K562 (cell line): Measurements from ENCODE around the gene IL7R. TPM values are rescaled to one million over a fixed set of nuclear protein-coding genes. Genes with fewer than 3 reads are reported as not detected.

ENCODE experiments used
- ATAC-seq: fragments of 200-7000 bp; cut with Tn5 transposase; 3 replicates; pipeline ENCODE4 v1.9.1; 2020; ENCODE audit warnings: moderate library complexity
- BruUV-seq: library from RNA; stranded (reverse); fragments of 400-500 nt; replicated peaks from 2 replicates; lab custom pipeline; 2021; lab: Mats Ljungman, UMichigan
- CTCF ChIA-PET: fragments of 300-600 bp; formaldehyde crosslinking; extraction: SDS; loops from one replicate; lab custom pipeline; 2021; ENCODE audit warnings: low intra/inter-chr PET ratio; lab: Yijun Ruan, JAX
- POLR2A ChIA-PET: fragments of 300-600, 350-650 bp; sonication (Branson Sonifier 250); formaldehyde crosslinking; extraction: SDS; loops from one replicate; lab custom pipeline; 2021; ENCODE audit warnings: antibody characterized with exemption, inconsistent platforms; lab: Yijun Ruan, JAX
- DNase-seq, 4 experiments: peaks; one replicate each; pipeline versions ENCODE4 v3.0.0 to v3.0.0-alpha.2; 2011 to 2018; ENCODE audit warnings: low spot score in 3 of 4, mixed read lengths in 3 of 4; ENCODE audit errors: extremely low read depth in 1 of 4
- FAIRE-seq: peaks from 2 replicates; lab custom pipeline; 2011; peaks lifted over from hg19 to GRCh38; lab: Jason Lieb, UNC
- H2AFZ ChIP-seq: 2 replicates; pipeline ENCODE4 v1.6.0; 2011; ENCODE audit warnings: low read depth, low read length, control low read depth, inconsistent platforms
- H3K27ac ChIP-seq: fragments of 200-600 bp; 3 replicates; pipeline ENCODE4 v1.8.0; 2011; ENCODE audit warnings: low read depth, mild to moderate bottlenecking, control low read depth, inconsistent platforms, low read length, moderate library complexity, mixed read lengths; ENCODE audit errors: extremely low read depth
- H3K27me3 ChIP-seq, 2 experiments: fragments of 300-600 bp in 1 of 2; 2 replicates in 1 of 2; 3 replicates in 1 of 2; pipeline versions ENCODE4 v1.6.0 to v1.8.0; 2011; ENCODE audit warnings: inconsistent platforms in 2 of 2, low read length in 2 of 2, mild to moderate bottlenecking in 1 of 2, mixed read lengths in 1 of 2, moderate library complexity in 1 of 2; ENCODE audit not compliant: control insufficient read depth in 2 of 2, insufficient read depth in 2 of 2
- H3K36me3 ChIP-seq: fragments of 300-600 bp; 3 replicates; pipeline ENCODE4 v1.8.0; 2011; ENCODE audit warnings: mild to moderate bottlenecking, low read length, inconsistent platforms; ENCODE audit not compliant: control insufficient read depth, insufficient read depth
- H3K4me1 ChIP-seq, 2 experiments: fragments of 200-600 bp in 1 of 2; replicated peaks in 1 of 2; 2 replicates in 1 of 2; 3 replicates in 1 of 2; pipeline versions ENCODE4 v1.5.1 to v1.8.0; 2011; ENCODE audit warnings: inconsistent platforms in 2 of 2, low read length in 2 of 2, mild to moderate bottlenecking in 1 of 2, mixed read lengths in 1 of 2, moderate library complexity in 1 of 2; ENCODE audit not compliant: control insufficient read depth in 2 of 2, insufficient read depth in 2 of 2
- H3K4me2 ChIP-seq: 2 replicates; pipeline ENCODE4 v1.6.1; 2011; ENCODE audit warnings: low read length, control low read depth, inconsistent platforms, mixed read lengths; ENCODE audit not compliant: insufficient read depth
- H3K4me3 ChIP-seq: fragments of 200-600 bp; sonication (generic), shearing (Covaris generic); 2 replicates; pipeline ENCODE4 v1.5.1; 2016; ENCODE audit warnings: control low read depth, inconsistent platforms
- H3K79me2 ChIP-seq: fragments of 200-600 bp; 3 replicates; pipeline ENCODE4 v1.8.0; 2011; ENCODE audit warnings: low read length, inconsistent platforms; ENCODE audit not compliant: control insufficient read depth, insufficient read depth
- H3K9ac ChIP-seq, 2 experiments: 2 replicates each; pipeline versions ENCODE4 v1.6.0 to v1.6.1; 2011; ENCODE audit warnings: low read depth in 2 of 2, low read length in 2 of 2, control low read depth in 1 of 2, inconsistent platforms in 1 of 2, mild to moderate bottlenecking in 1 of 2, mixed read lengths in 1 of 2; ENCODE audit not compliant: insufficient read depth in 1 of 2
- H3K9me1 ChIP-seq: one replicate; pipeline ENCODE4 v1.6.0; 2011; ENCODE audit warnings: inconsistent platforms, mild to moderate bottlenecking, low read length, moderate library complexity; ENCODE audit not compliant: control insufficient read depth, insufficient read depth
- H3K9me3 ChIP-seq: replicated peaks from 2 replicates; pipeline ENCODE4 v1.5.1; 2011; ENCODE audit warnings: low read depth, low read length, inconsistent platforms; ENCODE audit not compliant: control insufficient read depth, insufficient read depth
- H4K20me1 ChIP-seq: replicated peaks from 2 replicates; pipeline ENCODE4 v1.6.1; 2011; ENCODE audit warnings: low read length, inconsistent platforms, mixed read lengths; ENCODE audit not compliant: control insufficient read depth, insufficient read depth
- BRCA1 ChIP-seq, 2 experiments: fragments of 450-650 bp in 1 of 2; sonication (generic) in 1 of 2; formaldehyde crosslinking in 1 of 2; IDR thresholded peaks; 2 replicates each; pipeline versions ENCODE4 v1.5.0 to v1.6.1; 2017 to 2020; ENCODE audit warnings: mild to moderate bottlenecking in 1 of 2, missing genetic modification reagents in 1 of 2
- DACH1 ChIP-seq: fragments of 450-650 bp; IDR thresholded peaks from 2 replicates; pipeline ENCODE4 v1.6.1; 2018; ENCODE audit not compliant: partially characterized antibody
- RAD21 ChIP-seq, 2 experiments: fragments of 250-450 bp in 1 of 2; fragments of 450-650 bp in 1 of 2; sonication (Bioruptor Pico) in 1 of 2; formaldehyde crosslinking in 1 of 2; IDR thresholded peaks in 1 of 2; conservative IDR thresholded peaks in 1 of 2; 2 replicates each; pipeline versions ENCODE4 v1.4.0 to v1.8.0; 2020 to 2022; ENCODE audit warnings: mild to moderate bottlenecking in 2 of 2, moderate library complexity in 1 of 2
- ZNF184 ChIP-seq: sonication (generic); formaldehyde crosslinking; IDR thresholded peaks from 2 replicates; pipeline ENCODE4 v1.5.0; 2020; ENCODE audit warnings: missing genetic modification reagents
- ZNF766 ChIP-seq: fragments of 200-800 bp; sonication (Bioruptor generic); conservative IDR thresholded peaks from 2 replicates; pipeline ENCODE4 v1.6.1; 2016; ENCODE audit warnings: missing genetic modification characterization, missing compliant biosample characterization
- WGBS: fragments of 100-300 bp; shearing (Covaris generic); methylation state at CpG from one replicate; pipeline ENCODE4 v1.1.6; 2016; ENCODE audit warnings: low coverage, mixed read lengths; ENCODE audit not compliant: insufficient coverage; ENCODE audit errors: missing lambda C conversion rate; 5-methylcytosine and 5-hydroxymethylcytosine counted together
- in situ Hi-C: fragments of 300-500 bp; cut with MboI; formaldehyde crosslinking; loops from 4 replicates; pipeline ENCODE4 v1.15.0; 2018; ENCODE audit warnings: inconsistent platforms, mixed read lengths
- intact Hi-C: fragments of 100-400 bp; cut with micrococcal nuclease; formaldehyde crosslinking; loops from 2 replicates; pipeline ENCODE4 v1.14.2; 2022
- polyA plus RNA-seq, 8 experiments: library from polyadenylated mRNA; depleted of rRNA in 4 of 8; stranded (reverse) in 5 of 8; unstranded in 3 of 8; fragments of >200 nt; fragmentation: Nextera tagmentation in 2 of 8; fragmentation: Illumina TruSeq in 1 of 8; extraction: Ambion mirVana in 2 of 8; extraction: Trizol in 1 of 8; gene quantifications; 2 replicates each; pipeline versions ENCODE4 v1.2.1 to v1.2.3, GENCODE V29; 2011 to 2014; ENCODE audit warnings: inconsistent platforms in 1 of 8, missing spikeins in 1 of 8
- total RNA-seq, 7 experiments: library from RNA; depleted of rRNA in 6 of 7; stranded (reverse); fragments of >200 nt in 6 of 7; fragmentation: Illumina TruSeq in 2 of 7; extraction: Trizol in 2 of 7; gene quantifications; 2 replicates each; pipeline versions ENCODE4 v1.2.1 to v1.2.3, GENCODE V29; 2011 to 2021; ENCODE audit warnings: low replicate concordance in 1 of 7
- TF ChIP-seq, protein P1 (sequence below), 2 experiments: IDR thresholded peaks; 2 replicates each; pipeline ENCODE4 v1.6.1; 2011; ENCODE audit warnings: borderline replicate concordance in 1 of 2, control low read depth in 1 of 2, low read depth in 1 of 2, low read length in 1 of 2, mild to moderate bottlenecking in 1 of 2, mixed read lengths in 1 of 2, moderate library complexity in 1 of 2; ENCODE audit not compliant: insufficient read depth in 1 of 2, insufficient read length in 1 of 2, poor library complexity in 1 of 2, severe bottlenecking in 1 of 2; ENCODE audit errors: extremely low read depth in 1 of 2
- TF ChIP-seq, protein P2 (sequence below): fragments of 450-650 bp; IDR thresholded peaks from 2 replicates; pipeline ENCODE4 v1.6.1; 2018; ENCODE audit not compliant: partially characterized antibody
- TF ChIP-seq, protein P3 (sequence below), 3 experiments: IDR thresholded peaks in 2 of 3; conservative IDR thresholded peaks in 1 of 3; 2 replicates each; pipeline ENCODE4 v1.5.1; 2011 to 2012; ENCODE audit warnings: low read length in 3 of 3, mild to moderate bottlenecking in 3 of 3, control low read depth in 2 of 3, improper control_type of control experiment in 1 of 3, inconsistent platforms in 1 of 3, low read depth in 1 of 3, mixed read lengths in 1 of 3, moderate library complexity in 1 of 3; ENCODE audit not compliant: insufficient read depth in 2 of 3

Gene IL7R
- total and polyA plus RNA-seq, 9 of the 15 experiments (the other 6 are each of a cell fraction or from before 2014, with no cell fraction given), result 0.04 to 0.98 (median 0.09) TPM; not detected in 3

DNA sequence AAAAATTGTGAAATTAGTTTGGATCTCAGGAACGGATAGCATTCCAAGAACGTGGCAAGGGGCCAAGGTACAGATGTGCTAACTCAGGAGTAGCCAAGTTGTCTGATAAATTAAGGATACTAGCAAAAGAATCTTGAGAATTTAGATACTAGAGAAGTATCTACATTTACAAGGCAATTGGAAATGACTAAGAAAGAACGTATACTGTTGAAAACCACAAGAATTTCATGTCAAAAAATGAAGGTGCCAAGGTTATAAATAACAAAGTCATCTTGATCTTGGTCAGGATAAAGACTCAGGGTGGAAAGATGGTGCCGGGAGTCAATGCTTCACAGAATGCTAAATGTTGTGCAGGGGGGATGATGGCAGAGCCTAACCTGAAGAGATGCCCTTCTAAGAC lies 62.5 kb downstream of the IL7R start (continued):
- TF ChIP-seq BRCA1 (IDR thresholded peaks at IDR 0.05) (no peak), BRCA1 (CRISPR knock-in tag; IDR thresholded peaks at IDR 0.05) (no peak)

DNA sequence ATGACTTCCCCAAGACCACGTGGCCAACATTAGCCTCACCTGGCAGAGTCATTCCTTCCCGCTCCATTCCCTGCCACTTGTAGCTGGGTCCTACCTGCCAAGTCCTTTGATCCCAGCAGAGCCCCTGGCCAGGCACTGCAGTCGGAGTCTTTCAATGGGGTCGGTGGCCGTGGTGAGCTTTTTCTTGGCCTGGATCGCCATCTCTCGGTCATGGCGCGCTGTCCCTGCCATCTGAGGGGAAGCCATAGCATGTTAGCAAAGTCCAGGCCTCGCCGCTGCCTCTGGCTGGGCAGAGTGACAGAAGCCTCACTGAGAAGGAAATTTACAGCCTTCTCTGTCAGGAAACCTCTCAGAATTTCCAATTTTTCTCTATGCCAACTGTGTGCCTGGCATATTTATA lies 64.2 kb downstream of the IL7R start:
- 1% methylated on average over 11 of the region's 11 CpGs for WGBS
- Histone ChIP-seq H3K4me2 (no peak overlapping the region), H3K36me3 (no peaks in the 10 kb centered on the region), H3K9ac (no peak overlapping the region), H3K27ac (no peak overlapping the region), H3K9me3 (no peaks in the 10 kb centered on the region), H2AFZ (no peak overlapping the region), H3K9me1 (no peaks in the 10 kb centered on the region), H3K4me1 (no peaks in the 10 kb centered on the region), H3K4me3 (no peak overlapping the region), H4K20me1 (no peaks in the 10 kb centered on the region), H3K27me3 (no peaks in the 10 kb centered on the region), H3K79me2 (no peaks in the 10 kb centered on the region)
- ChIA-PET POLR2A (no interaction called here), CTCF (no interaction called here)
- intact Hi-C loops (loop anchor here (5.0 kb wide), 1 partner anchor 694 kb away; no protein-coding TSS in a partner anchor), in situ Hi-C loops (loop anchor here (5.0 kb wide), 2 partner anchors 829 to 1444 kb away; no protein-coding TSS in a partner anchor)
- ATAC-seq, result peak; percentile 50; the same call in 1 of the 3 replicates
- TF ChIP-seq, protein P1, sequence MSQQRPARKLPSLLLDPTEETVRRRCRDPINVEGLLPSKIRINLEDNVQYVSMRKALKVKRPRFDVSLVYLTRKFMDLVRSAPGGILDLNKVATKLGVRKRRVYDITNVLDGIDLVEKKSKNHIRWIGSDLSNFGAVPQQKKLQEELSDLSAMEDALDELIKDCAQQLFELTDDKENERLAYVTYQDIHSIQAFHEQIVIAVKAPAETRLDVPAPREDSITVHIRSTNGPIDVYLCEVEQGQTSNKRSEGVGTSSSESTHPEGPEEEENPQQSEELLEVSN (IDR thresholded peaks at IDR 0.05; ENCODE audit: borderline replicate concordance in 1 of 2, extremely low read depth in 1 of 2, insufficient read depth in 1 of 2, insufficient read length in 1 of 2, low read depth in 1 of 2, low read length in 1 of 2, poor library complexity in 1 of 2, severe bottlenecking in 1 of 2), result no peak
- TF ChIP-seq DACH1 (no peak), RAD21 (CRISPR knock-in tag; conservative IDR thresholded peaks at IDR 0.05 in 1 of 2, IDR thresholded peaks at IDR 0.05 in 1 of 2) (0 out of 4 replicates have a peak, but pooled peaks of 1 of the 2 experiments have one; percentile 20), ZNF766 (CRISPR knock-in tag) (no peak), ZNF184 (CRISPR knock-in tag) (no peak)
- TF ChIP-seq, protein P2, sequence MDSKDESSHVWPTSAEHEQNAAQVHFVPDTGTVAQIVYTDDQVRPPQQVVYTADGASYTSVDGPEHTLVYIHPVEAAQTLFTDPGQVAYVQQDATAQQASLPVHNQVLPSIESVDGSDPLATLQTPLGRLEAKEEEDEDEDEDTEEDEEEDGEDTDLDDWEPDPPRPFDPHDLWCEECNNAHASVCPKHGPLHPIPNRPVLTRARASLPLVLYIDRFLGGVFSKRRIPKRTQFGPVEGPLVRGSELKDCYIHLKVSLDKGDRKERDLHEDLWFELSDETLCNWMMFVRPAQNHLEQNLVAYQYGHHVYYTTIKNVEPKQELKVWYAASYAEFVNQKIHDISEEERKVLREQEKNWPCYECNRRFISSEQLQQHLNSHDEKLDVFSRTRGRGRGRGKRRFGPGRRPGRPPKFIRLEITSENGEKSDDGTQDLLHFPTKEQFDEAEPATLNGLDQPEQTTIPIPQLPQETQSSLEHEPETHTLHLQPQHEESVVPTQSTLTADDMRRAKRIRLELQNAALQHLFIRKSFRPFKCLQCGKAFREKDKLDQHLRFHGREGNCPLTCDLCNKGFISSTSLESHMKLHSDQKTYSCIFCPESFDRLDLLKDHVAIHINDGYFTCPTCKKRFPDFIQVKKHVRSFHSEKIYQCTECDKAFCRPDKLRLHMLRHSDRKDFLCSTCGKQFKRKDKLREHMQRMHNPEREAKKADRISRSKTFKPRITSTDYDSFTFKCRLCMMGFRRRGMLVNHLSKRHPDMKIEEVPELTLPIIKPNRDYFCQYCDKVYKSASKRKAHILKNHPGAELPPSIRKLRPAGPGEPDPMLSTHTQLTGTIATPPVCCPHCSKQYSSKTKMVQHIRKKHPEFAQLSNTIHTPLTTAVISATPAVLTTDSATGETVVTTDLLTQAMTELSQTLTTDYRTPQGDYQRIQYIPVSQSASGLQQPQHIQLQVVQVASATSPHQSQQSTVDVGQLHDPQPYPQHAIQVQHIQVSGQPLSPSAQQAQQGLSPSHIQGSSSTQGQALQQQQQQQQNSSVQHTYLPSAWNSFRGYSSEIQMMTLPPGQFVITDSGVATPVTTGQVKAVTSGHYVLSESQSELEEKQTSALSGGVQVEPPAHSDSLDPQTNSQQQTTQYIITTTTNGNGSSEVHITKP, result no peak
- TF ChIP-seq, protein P3, sequence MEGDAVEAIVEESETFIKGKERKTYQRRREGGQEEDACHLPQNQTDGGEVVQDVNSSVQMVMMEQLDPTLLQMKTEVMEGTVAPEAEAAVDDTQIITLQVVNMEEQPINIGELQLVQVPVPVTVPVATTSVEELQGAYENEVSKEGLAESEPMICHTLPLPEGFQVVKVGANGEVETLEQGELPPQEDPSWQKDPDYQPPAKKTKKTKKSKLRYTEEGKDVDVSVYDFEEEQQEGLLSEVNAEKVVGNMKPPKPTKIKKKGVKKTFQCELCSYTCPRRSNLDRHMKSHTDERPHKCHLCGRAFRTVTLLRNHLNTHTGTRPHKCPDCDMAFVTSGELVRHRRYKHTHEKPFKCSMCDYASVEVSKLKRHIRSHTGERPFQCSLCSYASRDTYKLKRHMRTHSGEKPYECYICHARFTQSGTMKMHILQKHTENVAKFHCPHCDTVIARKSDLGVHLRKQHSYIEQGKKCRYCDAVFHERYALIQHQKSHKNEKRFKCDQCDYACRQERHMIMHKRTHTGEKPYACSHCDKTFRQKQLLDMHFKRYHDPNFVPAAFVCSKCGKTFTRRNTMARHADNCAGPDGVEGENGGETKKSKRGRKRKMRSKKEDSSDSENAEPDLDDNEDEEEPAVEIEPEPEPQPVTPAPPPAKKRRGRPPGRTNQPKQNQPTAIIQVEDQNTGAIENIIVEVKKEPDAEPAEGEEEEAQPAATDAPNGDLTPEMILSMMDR (IDR thresholded peaks at IDR 0.05 in 2 of 3, conservative IDR thresholded peaks at IDR 0.05 in 1 of 3; ENCODE audit: insufficient read depth in 2 of 3, low read depth in 1 of 3, low read length in 3 of 3), result peak in 2 of 3 experiments; percentile 18 to 30; a peak in 1 of 6 replicates
- no peak for FAIRE-seq
- peak in 1 of 4 experiments; percentile 6 for DNase-seq
- no TSS peak for BruUV-seq
